ENCODE measurements around the gene NAV2.
"Not testable (repeated sequence)": the region's sequence is repeated elsewhere in the genome, so short reads cannot be mapped to it uniquely, and the experiment has no call there.

NAV2 gene

DNA sequence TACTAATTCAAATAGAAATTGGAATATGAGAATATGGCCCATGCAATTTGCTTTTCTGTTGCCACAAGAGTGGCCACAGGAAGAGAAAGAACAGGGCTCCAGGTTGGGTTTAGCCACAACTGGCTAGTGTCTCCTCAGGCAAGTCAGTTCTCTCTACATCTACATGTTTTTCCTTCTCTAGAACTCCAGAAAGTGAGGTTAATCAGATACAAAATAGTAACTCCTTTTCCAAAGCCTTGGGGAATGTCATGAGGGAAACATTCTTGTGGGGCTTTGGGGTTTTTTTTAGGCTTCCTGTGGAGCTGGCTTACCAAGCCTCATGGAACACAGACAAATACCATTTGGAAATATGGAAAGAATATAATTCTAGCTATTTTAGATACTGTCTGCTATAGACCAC lies 161.6 kb downstream of the NAV2 start:
- TF ChIP-seq ZNF274 (IDR thresholded peaks at IDR 0.05; ENCODE audit: low read depth, low read length): no peak
- H3K4me3 ChIP-seq (ENCODE audit: low read length): no peak overlapping the region

DNA sequence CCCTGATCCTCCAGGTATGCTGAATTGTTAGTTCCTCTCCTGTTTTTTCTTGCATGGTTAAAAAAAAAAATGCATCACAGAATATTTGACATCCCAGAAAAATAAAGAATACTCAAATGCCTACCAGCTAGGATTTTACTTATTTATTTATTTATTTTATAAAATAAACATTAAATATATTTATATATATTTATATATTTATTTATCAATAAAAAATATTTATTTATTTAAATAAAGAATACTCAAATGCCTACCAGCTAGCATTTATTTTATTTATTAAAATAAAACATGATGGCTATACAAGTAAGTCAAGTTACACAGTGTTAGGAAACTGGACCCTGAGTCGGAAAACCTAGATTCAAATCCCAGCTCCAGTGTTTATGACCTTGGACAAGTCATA lies 164.1 kb downstream of the NAV2 start:
- no peak overlapping the region for H3K4me3 ChIP-seq (ENCODE audit: low read length)
- no peak for TF ChIP-seq ZNF274 (IDR thresholded peaks at IDR 0.05; ENCODE audit: low read depth, low read length)

DNA sequence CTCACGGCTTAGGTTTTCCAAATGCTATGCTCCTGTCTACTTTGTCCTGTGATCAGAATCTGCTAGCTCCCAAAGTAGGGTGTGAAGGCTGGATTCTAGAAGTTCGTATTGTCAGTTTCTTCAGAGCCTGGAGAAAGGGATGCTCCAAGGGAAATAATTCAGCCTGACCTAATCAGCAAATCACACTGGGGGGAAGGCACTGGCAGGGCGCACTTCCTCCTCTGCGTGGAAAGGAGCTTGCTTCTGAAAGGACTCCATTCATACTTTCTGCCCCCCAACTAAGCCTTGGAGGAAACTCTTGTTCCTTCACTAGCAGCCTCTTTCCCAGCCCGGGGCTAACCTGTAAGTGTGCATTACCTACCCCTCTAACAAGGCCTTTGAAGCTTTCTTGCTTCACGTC lies 165.9 kb downstream of the NAV2 start:
- H3K4me3 ChIP-seq (ENCODE audit: low read length): no peak overlapping the region
- no peak for TF ChIP-seq ZNF274 (IDR thresholded peaks at IDR 0.05; ENCODE audit: low read depth, low read length)

DNA sequence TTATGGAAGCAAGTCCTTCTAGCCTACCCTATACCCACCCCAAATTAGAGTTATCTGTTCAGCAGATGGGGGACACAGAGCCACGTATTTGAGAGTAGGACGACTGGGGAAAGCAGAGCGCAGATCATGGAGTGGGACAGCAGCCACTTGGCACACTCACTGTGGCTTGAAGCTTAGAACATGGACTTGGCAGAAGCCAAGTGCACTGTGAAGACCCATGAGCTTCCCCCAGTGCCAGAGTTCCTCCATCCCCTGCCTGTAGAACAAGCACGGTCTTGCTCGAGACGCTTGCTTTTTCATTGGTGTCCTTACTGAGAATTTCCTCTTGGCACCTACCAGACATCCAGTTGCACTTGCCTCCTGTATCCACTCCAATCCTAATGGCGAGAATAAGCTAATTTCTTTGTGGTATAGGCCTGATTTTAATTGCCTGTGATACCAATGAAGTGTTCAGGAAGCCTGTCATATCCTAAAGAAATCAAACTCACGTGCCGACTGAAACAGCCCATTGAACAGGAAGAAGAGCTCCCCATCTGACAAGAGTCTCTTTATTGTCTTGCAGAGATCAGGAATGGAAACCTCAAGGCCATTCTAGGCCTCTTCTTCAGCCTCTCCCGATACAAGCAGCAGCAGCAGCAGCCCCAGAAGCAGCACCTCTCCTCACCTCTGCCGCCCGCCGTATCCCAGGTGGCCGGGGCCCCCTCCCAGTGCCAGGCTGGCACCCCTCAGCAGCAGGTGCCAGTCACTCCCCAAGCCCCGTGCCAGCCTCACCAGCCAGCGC lies 166.9 kb downstream of the NAV2 start:
- no peak overlapping the region for H3K4me3 ChIP-seq (ENCODE audit: low read length)
- no peak for TF ChIP-seq ZNF274 (IDR thresholded peaks at IDR 0.05; ENCODE audit: low read depth, low read length)

DNA sequence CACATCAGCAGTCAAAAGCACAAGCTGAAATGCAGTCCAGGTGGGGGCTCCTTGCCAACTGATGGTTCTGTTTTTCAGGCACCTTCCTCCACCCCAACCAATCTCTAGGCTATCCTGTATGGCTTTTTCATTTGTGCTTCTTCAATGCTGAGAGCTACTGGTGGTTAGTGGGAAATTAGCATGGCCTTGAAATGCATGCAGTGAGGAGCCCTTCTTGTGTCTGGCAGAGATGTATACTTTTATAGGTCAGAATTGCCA lies 167.4 kb downstream of the NAV2 start:
- H3K4me3 ChIP-seq (ENCODE audit: low read length): no peak overlapping the region
- TF ChIP-seq ZNF274 (IDR thresholded peaks at IDR 0.05; ENCODE audit: low read depth, low read length): no peak

DNA sequence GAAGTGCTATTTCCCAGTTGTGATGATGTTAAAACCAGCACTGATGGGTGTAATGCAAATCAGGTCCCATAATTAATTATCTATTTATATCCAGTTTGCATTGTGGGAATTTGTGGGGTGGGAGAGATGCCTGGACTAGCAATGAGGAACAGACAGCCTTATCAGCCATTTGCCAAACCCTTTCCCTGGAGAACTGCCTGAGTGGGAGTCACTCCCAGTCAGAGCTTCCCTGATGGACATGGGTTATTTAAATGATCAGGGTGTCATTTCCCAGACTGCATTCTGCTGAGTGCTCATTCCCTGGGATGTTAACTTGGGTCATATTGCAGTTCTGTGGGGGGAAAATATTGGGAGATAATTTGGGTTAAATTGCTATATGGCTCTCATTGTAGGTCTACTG lies 168.5 kb downstream of the NAV2 start:
- TF ChIP-seq ZNF274 (IDR thresholded peaks at IDR 0.05; ENCODE audit: low read depth, low read length): no peak
- no peak overlapping the region for H3K4me3 ChIP-seq (ENCODE audit: low read length)

DNA sequence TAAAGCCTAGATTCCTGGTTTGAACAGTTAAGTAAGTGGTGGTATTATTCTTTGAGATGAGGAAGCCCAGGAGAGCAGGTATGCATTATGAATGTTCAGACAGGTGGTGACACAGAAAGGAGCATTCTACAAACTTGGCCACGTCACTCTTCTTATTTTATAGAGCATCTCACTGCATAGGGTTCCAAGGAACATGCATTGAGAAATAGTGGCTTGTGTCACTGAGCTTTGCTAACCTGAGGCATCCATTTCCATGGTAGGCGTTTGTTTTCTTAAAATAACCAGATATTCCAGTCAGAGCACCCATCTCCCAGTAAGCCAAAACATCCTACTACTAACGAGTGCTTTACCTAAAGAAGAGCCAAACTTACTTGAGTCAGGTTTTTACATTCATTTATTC lies 169.7 kb downstream of the NAV2 start:
- H3K4me3 ChIP-seq (ENCODE audit: low read length): no peak overlapping the region
- no peak for TF ChIP-seq ZNF274 (IDR thresholded peaks at IDR 0.05; ENCODE audit: low read depth, low read length)

DNA sequence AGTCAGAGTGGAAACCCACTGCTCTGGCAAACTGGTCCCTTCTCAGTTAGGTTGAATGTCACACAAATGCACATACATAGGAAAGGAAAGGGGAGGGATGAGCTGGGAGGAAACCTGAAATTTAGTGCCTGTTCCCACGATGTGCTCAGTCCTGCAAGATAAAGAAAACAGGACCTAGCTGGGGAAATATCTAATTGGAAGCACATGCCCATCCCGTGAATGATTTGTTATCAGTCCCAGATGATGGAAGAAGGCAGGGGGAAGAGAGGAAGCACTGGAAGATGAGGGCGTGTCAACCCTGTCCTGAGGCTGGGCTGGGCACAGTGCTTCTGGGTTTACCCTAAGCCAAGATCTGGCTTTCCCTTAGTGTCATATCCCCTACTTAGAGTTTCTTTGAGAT lies 173.9 kb downstream of the NAV2 start:
- no peak overlapping the region for H3K4me3 ChIP-seq (ENCODE audit: low read length)
- TF ChIP-seq ZNF274 (IDR thresholded peaks at IDR 0.05; ENCODE audit: low read depth, low read length): no peak

DNA sequence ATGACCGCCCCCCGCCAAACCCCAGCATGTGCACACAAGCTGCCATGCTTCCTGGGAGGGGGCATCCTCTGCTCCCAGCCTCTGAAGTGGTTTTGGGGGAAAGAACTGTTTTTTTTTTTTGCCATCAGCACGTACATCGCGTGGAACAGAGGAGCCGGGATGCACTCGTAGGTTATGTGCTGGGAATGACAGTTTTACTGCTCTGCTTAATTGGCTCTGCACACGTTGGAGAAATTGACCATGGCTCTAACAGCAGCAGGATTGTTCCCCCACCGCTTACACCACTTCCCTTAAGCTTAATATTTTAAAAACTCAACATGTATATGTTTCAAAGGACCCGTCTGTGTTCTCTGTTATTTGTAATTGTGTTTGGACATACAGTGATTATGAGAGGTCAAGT lies 175.2 kb downstream of the NAV2 start:
- no peak for TF ChIP-seq ZNF274 (IDR thresholded peaks at IDR 0.05; ENCODE audit: low read depth, low read length)
- no peak overlapping the region for H3K4me3 ChIP-seq (ENCODE audit: low read length)

DNA sequence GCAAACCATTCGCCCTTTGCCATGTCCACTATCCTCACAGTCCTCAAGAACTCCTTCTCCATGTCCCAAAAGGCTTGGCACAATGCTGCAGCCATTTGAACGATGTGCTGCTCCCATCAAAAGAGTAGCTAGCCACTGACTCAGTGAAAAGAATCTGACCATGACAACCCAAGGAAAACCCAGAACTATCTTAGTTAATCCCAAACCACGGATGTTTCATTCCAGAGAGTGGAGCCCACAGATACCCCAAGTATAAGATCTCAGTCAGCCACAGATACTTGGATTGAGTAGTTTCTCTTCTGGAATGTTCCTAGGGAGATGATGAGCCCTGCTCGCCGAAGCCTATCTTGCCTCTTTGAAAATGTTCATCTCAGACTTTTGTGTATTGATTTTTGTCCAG lies 176.9 kb downstream of the NAV2 start:
- H3K4me3 ChIP-seq (ENCODE audit: low read length): no peak overlapping the region
- TF ChIP-seq ZNF274 (IDR thresholded peaks at IDR 0.05; ENCODE audit: low read depth, low read length): no peak

DNA sequence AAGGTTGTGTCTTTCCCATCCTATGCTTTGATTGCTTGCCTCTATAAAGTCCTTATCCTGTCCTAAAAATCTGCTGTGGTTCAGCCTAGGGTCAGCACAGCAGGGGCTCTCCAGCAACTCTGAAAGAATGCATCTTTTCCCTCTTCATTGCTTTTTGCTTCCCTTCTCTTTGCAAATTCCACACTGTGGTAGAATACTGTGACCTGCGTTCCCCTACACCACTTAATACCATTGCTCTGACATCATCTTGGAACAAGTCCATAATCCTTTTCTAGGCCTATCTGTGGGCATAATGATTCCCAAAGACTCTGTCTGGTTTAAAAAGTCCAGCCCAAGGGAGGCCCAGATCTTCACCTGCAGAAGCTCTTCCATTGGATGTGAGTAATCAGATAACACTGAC lies 177.7 kb downstream of the NAV2 start:
- no peak overlapping the region for H3K4me3 ChIP-seq (ENCODE audit: low read length)
- no peak for TF ChIP-seq ZNF274 (IDR thresholded peaks at IDR 0.05; ENCODE audit: low read depth, low read length)

DNA sequence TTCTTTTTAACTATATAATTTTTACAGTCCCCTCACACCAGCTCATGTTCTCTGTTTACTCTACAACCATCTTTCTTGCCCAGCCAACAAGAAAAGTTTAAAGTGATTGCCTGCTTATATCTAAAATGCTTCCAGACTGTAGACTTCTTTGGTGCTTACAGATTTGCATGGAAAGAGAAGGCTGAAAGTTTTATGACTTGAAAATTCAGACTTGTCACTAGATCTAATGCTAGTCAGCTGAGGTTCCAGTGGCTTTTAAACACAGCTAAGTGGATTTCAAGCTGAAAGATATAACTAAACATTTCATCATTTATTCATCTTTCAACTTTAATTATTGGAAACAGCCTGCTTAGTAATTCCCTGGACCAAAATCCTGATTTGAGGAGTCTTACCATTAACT lies 178.4 kb downstream of the NAV2 start:
- no peak for TF ChIP-seq ZNF274 (IDR thresholded peaks at IDR 0.05; ENCODE audit: low read depth, low read length)
- H3K4me3 ChIP-seq (ENCODE audit: low read length): no peak overlapping the region

DNA sequence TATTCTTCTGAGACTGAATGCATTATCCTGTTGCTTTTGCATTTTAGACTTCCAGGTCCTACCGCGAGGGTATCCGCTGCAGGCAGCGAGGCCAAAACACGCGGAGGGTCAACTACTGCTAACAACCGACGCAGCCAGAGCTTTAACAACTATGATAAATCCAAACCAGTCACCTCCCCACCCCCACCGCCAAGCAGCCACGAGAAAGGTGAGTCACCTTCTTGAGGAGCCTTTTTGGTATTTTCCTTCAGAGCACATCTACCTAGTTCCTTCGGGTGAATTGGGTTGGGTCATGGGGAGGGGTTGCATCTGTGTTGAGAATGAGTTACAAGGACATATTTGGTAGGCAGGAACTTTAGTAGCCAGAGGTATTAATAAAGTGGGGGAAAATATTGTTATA lies 179.8 kb downstream of the NAV2 start:
- TF ChIP-seq ZNF274 (IDR thresholded peaks at IDR 0.05; ENCODE audit: low read depth, low read length): no peak

DNA sequence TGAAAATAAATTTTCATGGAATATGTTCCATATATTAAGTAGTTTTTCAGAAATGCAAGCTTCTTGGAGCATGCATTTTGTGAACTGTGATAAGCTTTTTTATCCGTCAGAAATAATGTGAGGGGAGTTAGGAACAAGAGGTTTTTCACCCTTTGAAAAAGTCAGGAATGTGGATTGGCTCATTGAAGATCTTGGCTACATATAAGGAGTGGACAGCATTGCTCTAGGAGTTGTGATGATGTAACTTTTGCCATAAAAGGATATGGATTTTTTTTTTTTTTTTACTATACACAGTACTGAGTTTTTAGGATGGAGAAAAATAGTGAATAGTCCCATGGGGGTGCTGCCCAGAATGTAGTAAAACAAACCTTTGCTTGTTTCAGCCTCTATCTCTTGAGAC lies 180.2 kb downstream of the NAV2 start:
- TF ChIP-seq ZNF274 (IDR thresholded peaks at IDR 0.05; ENCODE audit: low read depth, low read length): no peak
- no peak overlapping the region for H3K4me3 ChIP-seq (ENCODE audit: low read length)

More for the DNA sequence above, 179.8 kb downstream of the NAV2 start:
- no peak overlapping the region for H3K4me3 ChIP-seq (ENCODE audit: low read length)

DNA sequence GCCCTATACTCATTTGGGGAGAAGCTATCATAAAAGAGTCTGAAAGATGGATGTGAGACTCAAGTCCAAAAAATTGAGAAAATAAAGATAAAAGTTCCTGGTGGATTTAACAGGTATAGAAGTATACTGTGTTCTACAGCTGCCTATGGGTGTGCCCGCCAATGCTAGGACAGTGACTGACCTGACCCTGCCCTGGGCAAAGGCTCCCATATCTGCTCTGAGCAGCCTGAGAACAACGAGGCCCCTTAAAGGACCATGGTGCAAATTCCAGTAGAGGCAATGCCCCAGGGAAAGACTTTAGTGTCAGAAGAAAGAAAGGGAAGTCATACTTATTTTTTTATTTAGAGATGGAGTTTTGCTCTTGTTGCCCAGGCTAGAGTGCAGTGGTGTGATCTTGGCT lies 181.8 kb downstream of the NAV2 start:
- TF ChIP-seq ZNF274 (IDR thresholded peaks at IDR 0.05; ENCODE audit: low read depth, low read length): no peak
- H3K4me3 ChIP-seq (ENCODE audit: low read length): no peak overlapping the region

DNA sequence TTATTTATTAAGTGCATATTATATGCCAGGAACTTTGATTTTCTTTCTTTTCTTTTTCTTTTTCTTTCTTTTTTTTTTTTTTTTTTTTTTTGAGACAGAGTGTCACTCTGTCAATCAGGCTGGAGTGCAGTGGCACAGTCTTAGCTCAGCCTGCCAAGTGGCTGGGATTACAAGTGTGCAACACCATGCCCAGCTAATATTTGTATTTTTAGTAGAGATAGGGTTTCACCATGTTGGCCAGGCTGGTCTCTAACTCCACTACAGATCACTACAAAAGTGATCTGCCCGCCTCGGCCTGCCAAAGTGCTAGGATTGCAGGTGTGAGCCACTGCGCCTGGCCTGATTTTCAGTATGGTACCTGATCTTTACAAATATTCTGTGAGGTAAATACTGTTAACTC lies 182.4 kb downstream of the NAV2 start:
- H3K4me3 ChIP-seq (ENCODE audit: low read length): not testable (repeated sequence)
